ENCODE data around the gene HEATR3.

The HEATR3 gene

DNA sequence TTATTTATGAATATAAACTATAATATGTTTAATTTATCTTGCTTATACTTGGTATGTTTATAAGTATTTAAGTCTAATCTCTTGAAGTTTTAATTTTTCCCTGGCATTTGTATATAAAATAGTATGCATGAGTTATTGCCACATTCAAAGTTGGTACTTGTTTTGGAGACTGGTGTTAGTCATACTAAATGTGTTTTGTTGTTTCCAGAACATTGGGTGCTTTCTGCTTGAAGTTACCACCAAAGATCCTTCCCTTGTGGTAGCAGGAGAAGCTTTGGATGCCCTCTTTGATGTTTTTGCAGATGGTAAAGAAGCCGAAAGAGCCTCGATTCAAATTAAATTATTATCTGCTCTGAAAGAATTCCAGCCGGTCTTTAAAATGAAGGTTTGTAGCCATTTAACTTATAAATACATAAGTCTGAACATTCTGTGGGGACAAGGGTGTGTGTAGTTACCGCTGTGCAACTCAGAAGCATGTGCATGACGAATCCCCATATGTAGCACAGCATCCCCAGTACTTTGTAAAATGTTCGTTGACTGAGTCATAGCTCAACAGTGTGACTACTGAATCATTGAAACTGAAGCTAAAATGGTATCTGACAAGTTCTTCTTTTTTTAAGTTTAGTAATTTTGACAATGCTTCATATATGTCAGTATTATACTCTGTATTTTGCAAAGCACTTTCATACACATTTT, 36.4 kb downstream of the HEATR3 start:
- TF ChIP-seq, protein P1, sequence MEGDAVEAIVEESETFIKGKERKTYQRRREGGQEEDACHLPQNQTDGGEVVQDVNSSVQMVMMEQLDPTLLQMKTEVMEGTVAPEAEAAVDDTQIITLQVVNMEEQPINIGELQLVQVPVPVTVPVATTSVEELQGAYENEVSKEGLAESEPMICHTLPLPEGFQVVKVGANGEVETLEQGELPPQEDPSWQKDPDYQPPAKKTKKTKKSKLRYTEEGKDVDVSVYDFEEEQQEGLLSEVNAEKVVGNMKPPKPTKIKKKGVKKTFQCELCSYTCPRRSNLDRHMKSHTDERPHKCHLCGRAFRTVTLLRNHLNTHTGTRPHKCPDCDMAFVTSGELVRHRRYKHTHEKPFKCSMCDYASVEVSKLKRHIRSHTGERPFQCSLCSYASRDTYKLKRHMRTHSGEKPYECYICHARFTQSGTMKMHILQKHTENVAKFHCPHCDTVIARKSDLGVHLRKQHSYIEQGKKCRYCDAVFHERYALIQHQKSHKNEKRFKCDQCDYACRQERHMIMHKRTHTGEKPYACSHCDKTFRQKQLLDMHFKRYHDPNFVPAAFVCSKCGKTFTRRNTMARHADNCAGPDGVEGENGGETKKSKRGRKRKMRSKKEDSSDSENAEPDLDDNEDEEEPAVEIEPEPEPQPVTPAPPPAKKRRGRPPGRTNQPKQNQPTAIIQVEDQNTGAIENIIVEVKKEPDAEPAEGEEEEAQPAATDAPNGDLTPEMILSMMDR (IDR thresholded peaks at IDR 0.05; ENCODE audit: low read depth, low read length, missing control alignments) = no peak
- in situ Hi-C loops (cut with HindIII; ENCODE audit: low pct_ligation_motif_present, low sequenced_read_pairs) = no loop called here
- DNase-seq = peak; percentile 81
- H3K36me3 ChIP-seq (replicated peaks) = peaks cover 35% of the 10 kb centered on the region
- no peak overlapping the region for H3K4me3 ChIP-seq (ENCODE audit: low read depth, low read length)
- H3K27me3 ChIP-seq (replicated peaks) = no peaks in the 10 kb centered on the region
- H3K27ac ChIP-seq = peak overlapping the region; percentile 57

DNA sequence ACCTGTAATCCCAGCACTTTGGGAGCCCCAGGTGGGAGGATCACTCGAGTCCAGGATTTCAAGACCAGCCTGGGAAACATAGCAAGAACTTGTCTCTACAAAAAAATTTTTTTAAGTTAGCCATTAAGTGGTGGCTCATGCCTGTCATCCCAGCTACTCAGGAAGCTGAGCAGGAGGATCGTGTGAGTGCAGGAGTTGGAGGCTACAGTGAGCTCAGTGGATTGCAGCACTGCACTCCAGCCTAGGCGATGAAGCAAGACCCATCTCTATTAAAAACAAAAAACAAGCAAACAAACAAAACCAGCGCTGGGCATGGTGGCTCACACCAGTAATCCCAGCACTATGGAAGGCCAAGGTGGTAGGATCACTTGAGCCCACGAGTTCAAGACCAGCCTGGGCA, 38.0 kb downstream of the HEATR3 start:
- TF ChIP-seq, protein P1 (IDR thresholded peaks at IDR 0.05; ENCODE audit: low read depth, low read length, missing control alignments) = no peak
- in situ Hi-C loops (cut with HindIII; ENCODE audit: low pct_ligation_motif_present, low sequenced_read_pairs) = no loop called here
- no peak overlapping the region for H3K4me3 ChIP-seq (ENCODE audit: low read depth, low read length)
- DNase-seq = no peak
- H3K27me3 ChIP-seq (replicated peaks) = no peaks in the 10 kb centered on the region
- H3K27ac ChIP-seq = no peak overlapping the region
- H3K36me3 ChIP-seq (replicated peaks) = peaks cover 35% of the 10 kb centered on the region

DNA sequence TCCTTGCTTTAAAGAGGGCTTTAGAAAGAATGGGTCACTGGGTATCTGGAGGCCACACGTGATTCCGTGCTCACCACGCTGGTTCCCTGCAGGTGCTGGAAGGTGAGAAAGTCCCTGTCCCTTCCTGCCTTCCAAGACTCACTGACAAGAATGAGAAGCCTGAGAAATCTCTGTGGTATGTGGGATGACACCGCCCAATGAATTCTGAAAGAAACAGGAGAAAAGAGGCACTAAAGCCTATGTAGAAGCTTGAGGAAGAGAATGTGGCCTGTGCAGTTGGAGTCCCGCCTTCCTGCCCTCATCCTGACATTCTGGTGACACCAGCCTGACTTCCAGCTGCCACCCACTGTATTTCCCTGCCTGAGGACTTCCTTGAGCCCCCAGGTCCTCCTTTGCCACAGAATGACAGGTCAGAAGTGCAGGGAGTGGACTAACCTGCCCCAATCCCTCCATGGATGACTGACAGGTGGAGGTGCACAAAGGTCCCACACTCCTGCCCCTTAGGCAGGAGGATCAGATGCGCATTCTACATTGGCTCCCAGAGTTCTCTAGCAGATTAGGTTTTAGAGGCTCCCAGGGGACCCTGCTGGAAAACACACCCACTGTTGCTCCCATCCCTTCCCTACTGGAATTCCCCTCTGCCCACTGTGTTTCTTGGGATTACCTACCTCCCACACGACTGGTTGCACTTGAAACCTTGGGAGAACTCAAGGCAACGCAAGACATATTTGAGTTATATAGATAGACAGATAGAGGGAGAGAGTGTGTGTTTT, 48.8 kb downstream of the HEATR3 start:
- H3K27me3 ChIP-seq (replicated peaks) = no peaks in the 10 kb centered on the region
- H3K4me3 ChIP-seq (ENCODE audit: low read depth, low read length) = no peak overlapping the region
- TF ChIP-seq, protein P1 (IDR thresholded peaks at IDR 0.05; ENCODE audit: low read depth, low read length, missing control alignments) = no peak
- DNase-seq = no peak
- no peak overlapping the region for H3K27ac ChIP-seq
- H3K36me3 ChIP-seq (replicated peaks) = no peaks in the 10 kb centered on the region
- in situ Hi-C loops (cut with HindIII; ENCODE audit: low pct_ligation_motif_present, low sequenced_read_pairs) = no loop called here

GRCh38 chr16:50120711-50121110, 54.9 kb downstream of the HEATR3 start:
- DNase-seq = no peak
- TF ChIP-seq, protein P1 (IDR thresholded peaks at IDR 0.05; ENCODE audit: low read depth, low read length, missing control alignments) = no peak
- Histone ChIP-seq H3K27ac (no peak overlapping the region), H3K36me3 (replicated peaks) (no peaks in the 10 kb centered on the region), H3K4me3 (ENCODE audit: low read depth, low read length) (no peak overlapping the region), H3K27me3 (replicated peaks) (no peaks in the 10 kb centered on the region)
- in situ Hi-C loops (cut with HindIII; ENCODE audit: low pct_ligation_motif_present, low sequenced_read_pairs) = no loop called here

- in situ Hi-C loops (cut with HindIII; ENCODE audit: low pct_ligation_motif_present, low sequenced_read_pairs) = no loop called here
- H3K27ac ChIP-seq = no peak overlapping the region
- TF ChIP-seq, protein P1 (IDR thresholded peaks at IDR 0.05; ENCODE audit: low read depth, low read length, missing control alignments) = no peak
- no peaks in the 10 kb centered on the region for H3K36me3 ChIP-seq (replicated peaks)
- DNase-seq = no peak
- no peak overlapping the region for H3K4me3 ChIP-seq (ENCODE audit: low read depth, low read length)
- H3K27me3 ChIP-seq (replicated peaks) = no peaks in the 10 kb centered on the region
These were observed 55.5 kb downstream of the HEATR3 start for GRCh38 chr16:50121278-50121677.

All from brain microvascular endothelial cell (primary cell).